Stimulated activated CD4-positive, alpha-beta T cell treated with anti-CD3 and anti-CD28 coated beads, TNF-alpha, amount 100 ng/mL, for 24 hours (primary cell): Measurements from ENCODE around the gene ADGRL3.
"Not testable (repeated sequence)": the region's sequence is repeated elsewhere in the genome, so short reads cannot be mapped to it uniquely, and the experiment has no call there.

Source experiments
- DNase-seq, 3 experiments: peaks; one replicate each; pipeline ENCODE4 v3.0.0-alpha.2; 2020; ENCODE audit warnings: low read depth in 3 of 3

Gene ADGRL3

DNA sequence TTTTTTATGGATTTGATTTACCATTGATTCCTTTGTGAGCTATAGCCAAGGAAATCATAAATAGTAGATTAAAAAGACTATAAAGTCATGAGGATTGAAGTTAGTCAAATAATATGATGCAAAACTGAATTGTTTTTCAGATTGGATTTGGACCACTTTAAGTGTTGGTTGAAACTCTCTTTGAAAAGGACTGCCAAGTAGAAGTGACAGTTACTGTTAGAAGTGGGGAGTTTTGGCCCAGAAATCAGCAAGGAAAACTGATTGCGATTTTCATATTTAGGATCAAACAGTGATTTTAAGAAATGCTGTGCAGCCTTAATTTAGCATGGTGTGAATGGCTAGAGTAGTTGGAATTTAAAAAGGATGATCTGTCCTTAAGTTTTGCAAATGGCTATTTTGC is 4.9 kb downstream of the ADGRL3 start:
- DNase-seq, result no peak

DNA sequence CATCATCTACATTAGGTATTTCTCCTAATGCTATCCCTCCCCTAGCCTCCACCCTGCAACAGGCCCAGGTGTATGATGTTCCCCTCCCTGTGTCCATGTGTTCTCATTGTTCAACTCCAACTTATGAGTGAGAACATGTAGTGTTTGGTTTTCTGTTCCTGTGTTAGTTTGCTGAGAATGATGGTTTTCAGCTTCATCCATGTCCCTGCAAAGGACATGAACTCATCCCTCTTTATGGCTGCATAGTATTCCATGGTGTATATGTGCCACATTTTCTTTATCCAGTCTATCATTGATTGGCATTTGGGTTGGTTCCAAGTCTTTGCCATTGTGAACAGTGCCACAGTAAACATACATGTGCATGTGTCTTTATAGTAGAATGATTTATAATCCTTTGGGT is 7.0 kb downstream of the ADGRL3 start:
- not testable (repeated sequence) for DNase-seq

DNA sequence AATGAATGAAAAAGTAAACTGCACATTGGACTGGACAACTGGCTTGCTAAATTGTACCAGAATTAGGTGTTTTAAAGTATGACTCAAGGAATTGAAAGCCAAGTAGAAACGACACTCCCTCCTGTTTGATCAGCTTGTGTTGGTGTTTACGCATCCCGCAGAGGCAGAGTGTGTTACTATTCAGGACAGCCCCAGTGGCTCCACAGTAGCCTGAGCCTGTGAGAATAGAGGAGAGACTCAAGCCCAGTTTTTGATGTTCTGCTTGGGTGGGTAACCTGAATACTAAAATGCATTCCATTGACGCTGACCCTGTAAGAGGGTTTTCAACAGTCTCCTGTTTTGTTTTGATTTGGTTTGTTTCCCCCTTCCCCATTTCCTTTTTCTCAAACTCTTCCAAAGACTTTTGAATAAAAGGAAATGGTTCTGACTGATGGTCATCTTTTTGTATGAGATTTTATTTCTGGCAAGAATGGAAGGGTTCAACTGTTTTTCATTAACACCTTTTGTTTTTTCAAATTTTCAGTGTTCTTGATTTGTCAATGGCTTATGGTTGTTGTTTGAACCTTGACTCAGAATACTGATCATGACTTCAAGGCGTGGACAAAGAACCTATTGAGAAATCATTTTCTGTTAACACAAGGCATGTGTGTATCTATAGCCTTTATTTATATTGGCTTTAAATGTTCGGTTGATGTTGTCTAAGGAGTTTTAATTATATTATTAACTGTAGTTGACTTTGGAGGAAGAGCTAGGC is 10.2 kb downstream of the ADGRL3 start:
- no peak for DNase-seq

DNA sequence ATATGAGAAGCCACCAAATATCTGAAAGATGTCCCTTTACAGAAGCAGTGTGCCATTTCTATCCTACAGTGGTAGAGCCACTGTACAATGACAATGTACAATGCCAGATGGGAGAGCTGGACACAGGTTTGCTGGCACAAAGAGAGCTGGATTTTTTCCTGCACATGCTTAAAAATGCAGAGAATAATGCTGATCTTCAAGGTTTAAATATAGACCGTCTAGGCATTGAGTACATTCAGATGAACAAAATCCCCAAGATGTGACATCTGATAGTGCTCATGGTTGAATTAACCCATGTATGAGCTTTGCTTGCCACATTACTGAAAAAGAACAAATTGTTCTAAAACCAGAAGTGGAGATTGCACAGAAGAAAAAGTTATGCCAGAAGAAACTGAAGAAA is 11.7 kb downstream of the ADGRL3 start:
- no peak for DNase-seq

DNA sequence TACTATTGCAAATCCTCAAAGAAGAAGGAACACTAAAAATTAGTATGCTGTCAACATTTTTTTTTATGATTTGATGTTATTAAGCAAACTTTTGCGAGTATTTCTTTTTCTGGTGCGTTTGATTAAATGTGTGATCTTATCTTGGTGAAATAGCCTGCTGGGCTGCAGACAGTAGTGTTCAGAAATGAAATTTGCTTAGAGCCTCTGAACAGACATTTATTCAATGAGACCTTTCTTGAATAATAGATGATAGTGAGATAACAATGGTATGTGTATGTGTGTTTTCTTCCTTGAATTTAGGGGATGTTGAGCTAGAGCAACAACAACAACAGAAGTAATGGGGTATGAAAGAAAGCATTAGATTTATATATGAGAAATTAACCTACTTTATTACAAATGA is 12.7 kb downstream of the ADGRL3 start:
- DNase-seq, result no peak

DNA sequence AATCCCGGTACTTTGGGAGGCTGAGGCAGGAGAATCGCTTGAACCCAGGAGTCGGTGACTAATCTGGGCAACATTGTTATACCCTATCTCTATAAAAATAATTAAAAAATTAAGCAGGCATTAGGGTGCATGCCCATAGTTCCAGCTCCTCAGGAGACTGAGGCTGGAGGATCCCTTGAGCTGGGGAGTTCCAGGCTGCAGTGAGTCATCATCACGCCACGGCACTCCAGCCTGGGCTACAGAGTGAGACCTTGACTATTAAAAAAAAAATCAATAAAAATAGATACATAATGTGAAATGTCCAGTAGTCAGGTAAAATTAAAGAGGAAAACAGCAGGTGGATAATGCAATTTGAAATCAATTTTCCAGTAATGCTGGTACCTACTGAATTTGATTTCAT is 14.6 kb downstream of the ADGRL3 start:
- no peak for DNase-seq

DNA sequence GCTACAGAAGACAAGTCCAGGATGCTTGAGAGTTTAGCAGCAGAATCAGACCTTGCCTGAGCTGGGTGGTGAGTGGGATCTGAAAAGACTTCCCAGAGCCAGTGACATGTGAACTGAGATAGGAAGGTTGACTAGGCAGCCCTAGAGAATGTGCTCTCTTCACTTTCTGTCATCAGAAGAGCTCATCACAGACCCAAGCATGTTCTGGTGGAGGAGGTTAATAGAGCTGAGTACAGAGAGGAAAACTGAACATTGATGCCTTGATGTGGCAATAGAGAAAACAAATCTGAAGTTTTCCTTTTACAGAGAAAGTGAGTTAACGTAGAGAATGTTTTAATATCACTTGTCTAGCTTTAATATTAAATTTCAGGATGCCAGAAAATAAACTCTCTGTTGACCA is 17.1 kb downstream of the ADGRL3 start:
- DNase-seq, result no peak

DNA sequence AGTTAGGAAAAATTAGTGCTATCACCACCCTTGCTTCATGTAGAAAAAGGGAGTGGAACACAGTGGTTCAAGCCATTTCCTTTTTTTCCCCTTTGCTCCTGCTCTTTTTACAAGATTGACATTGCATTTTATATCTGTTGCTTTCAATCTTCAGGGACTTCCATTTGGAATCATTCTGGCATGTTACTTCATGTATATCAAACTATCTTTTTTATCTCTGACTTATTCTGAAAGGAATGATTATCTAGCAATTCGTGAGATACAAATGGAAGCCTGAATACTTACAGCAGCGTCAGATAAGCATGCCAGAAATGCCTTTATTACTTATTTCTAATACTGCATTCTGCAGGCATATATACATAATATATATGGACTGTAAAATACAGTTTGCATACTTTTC is 20.4 kb downstream of the ADGRL3 start:
- DNase-seq, result no peak

DNA sequence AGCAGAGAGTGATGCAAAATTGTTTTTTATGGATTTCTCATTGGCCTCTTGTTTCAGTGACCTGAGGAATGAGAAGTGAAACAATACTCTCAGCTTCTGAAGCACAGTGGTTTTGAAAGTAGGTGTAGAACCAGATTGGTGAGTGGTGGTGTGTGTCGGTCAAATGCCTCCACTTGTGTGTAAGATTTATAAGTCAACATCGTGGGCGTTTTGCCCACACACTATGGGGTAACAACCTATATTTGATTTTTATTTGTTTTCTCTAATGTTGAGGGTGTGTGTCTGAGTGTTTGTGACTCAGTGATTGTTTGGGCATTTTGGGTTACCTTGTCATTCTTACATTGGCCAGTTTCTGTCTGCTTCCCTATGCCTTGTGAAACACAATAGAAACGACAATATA is 23.3 kb downstream of the ADGRL3 start:
- DNase-seq, result no peak

DNA sequence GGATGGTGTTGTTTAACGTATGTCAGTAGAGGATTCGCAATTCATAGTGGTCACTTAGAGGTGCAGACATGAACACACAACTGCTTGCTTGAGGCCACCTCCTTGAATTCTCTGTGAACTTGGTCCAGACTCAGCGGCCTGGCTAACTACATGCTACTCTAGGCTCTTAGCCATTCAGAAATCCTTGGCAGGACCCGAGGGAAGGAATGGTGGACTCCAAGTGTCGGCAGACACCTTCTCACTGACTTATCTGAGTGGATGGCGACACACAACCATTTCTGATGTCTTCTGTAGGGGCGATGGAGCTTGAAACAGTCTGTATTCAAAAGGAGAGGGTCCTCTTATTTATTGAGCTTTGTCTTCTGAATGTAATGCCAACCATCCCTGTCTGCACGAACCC is 24.4 kb downstream of the ADGRL3 start:
- no peak for DNase-seq

DNA sequence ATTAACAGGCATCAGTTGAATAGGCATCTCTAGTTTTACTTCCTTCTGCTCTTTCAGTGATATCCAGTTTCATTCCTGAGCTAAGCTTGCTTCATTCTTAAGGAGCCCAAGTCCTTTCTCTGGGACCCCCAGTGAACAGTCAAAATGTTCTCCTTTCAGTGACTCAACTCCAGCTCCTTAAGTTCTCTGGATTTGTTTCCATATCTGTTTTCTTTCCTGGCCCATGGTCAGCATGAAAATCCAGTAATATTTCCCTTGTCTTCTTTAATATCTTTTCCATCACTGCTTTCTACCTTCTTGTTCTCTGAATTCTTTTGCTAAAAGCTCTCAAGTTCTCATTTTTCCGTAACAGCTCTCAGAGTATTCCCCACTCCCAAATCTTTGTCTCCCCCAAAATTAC is 25.5 kb downstream of the ADGRL3 start:
- no peak for DNase-seq

DNA sequence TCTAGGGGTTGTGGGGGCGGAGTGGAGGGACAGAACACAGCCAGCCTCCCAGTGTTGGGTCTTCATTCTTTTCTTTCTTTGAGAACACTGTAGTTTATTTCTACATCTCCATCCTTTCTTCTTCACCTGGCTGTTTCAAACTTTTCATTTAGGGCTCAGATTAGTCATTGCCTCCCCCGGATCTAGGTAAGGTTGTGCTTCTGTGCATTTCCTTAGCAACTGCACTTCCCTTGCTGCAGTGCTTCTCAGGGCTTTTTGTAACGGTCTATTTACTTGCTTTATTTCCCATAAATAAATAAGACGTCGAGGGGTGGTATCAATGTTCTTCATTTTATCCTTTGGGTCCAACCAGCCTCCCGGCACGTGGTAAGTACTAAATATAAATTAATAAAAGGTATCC is 31.3 kb downstream of the ADGRL3 start:
- no peak for DNase-seq

DNA sequence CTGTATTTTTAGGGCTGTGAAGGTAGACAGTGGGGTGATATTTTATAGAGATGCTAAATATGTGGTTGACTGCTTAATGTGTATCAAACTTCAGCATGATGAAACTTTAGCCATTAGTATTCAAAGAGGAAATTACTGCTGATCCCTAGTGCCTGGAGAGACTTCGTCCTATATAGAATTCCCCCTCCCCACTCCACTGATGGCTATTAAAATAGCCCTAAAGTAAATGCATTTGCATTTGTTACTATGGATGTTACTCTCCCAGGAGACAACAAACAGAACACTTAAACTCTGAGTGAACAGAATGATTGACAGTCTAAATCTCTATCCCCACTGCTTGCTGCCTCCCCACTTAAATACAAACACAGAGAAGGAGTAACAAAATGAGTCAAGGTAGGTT is 39.1 kb downstream of the ADGRL3 start:
- no peak for DNase-seq

DNA sequence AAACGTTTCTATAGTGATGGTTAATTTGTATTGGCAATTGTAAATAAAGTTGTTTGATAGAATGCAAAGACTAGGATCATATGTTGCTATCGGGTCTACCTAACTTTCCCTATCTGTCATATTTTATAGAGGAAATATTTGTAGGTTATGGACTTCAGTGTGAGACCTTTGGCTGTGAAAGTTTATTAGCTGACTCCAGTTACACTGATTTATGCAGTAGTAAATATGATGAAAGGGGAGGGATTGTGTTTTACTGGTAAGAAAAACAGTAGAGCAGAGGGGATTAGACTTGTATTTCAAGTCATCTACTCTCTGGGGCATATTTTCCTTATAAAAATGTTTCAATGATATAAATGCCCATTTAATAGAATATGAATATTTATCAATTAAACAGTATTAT is 43.8 kb downstream of the ADGRL3 start:
- DNase-seq, result no peak

DNA sequence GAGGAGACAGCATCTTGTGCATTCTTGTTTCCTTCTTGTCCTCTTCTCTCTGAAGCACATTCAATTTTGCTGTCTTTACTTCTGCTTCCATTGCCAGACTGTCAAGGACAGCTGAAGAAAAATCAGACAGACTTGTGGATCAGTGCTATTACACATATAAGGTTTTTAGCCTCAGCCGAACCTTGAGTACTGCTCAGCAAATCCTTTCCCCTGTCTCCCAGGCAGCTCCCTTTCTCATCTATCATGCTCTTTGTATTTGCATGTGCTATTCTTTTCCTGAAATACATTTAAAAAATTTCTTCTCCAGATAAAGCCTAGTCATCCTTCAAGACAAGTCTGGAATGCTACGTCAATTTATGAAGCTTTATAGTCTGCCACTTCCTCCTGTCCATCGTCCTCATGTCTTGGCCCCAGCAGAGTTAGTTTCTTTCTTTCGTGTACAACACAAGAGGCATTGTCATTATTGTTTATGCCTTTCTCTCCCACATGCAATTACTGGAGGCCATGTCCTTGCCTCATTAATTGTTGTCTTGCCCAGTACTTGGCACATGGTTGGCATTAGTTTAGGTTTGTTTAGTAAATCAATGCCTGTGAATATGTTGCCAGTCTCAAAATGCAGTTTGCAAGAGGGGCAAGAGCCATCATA is 45.1 kb downstream of the ADGRL3 start:
- DNase-seq, result no peak

DNA sequence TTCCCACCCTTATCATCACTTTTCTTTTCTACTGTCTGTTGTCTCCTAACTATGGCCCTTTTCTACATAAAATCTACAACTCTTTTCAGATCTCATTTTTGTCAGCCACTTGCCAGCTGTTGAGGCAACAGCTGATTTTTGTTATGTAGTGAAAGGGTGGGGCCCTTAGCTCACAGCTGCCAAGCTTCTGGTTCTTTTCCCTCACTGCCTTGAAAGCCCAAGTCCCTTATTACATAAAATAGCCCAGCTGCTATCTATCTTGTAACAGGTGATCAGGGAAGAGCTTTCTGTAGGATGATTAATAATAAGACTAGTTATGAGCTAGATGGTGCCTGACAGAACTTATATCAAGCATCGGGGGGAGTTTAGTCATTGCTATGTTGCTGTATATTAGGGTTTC is 45.9 kb downstream of the ADGRL3 start:
- no peak for DNase-seq

DNA sequence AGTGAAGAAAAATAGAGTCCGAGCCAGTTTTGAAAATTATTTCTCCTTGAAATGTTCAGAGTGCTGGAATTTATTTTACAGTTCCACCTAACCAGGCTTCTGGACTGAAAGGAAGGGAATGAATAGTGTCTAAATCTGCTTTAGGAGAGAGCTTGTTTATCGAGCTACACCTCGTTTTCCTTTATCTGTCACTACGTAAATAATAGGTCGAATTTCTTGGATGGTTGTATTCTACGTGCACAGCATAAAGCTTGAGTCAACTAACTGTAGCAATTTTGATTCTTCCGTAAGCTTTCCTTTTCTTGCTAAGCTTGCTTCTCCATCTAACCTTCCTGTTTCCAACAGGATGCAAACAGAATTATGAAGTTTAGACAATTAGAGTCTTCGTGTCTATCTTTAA is 48.6 kb downstream of the ADGRL3 start:
- DNase-seq, result no peak

DNA sequence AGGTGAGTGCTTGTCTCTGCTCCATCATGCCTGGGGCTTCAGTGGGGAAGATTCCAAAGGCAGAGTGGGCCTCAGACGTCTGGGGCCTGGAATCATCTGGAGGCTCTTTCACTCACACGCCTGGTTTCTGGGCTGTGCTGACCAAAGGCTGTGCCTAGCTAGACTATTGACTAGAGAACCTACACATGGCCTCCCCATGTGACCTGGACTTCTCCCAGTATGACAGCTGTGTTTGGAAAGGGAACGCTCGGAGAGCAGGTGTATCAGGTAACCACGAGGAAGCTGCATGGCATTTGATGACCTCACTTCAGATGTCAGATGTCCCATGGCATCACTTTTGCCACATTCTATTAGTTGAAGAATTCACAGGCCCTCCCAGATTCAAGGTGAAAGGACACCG is 51.0 kb downstream of the ADGRL3 start:
- DNase-seq, result no peak

DNA sequence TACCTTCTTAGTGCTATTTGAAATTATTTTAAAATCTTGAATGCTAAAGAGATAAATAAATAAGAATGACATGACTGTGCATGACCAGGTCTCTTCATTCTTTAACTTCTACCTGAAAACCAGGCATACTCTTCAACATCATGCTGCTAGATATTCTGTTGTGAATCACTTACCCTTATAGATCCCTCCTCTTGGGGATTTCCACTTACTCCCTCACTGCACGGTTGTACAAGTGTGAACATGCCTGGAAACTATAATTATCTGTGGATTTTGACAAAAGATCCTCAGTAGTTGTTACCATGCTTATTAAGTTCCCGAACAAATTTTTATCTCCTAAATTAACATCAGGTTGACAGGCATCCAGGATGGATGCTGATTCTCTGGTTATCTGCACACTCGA is 54.3 kb downstream of the ADGRL3 start:
- DNase-seq, result no peak

DNA sequence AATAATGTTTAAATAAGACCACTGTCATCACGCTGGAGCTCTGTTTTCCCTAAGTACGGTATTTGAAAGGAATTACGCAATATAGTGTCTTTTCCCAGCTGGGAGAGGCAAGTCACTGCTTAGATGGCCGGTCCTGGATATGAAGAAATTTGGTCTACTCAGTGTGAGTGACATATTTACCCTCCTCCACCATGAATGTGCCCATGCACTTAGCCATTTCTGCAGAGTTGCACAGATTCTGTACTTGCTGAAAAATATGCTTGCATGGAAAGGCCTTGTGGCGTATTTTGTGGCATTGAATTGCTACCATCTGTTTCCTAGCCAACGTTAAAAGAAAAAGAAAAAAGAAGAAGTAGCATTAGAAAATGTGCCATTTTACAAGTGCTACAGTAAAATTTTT is 73.1 kb downstream of the ADGRL3 start:
- DNase-seq, result no peak

DNA sequence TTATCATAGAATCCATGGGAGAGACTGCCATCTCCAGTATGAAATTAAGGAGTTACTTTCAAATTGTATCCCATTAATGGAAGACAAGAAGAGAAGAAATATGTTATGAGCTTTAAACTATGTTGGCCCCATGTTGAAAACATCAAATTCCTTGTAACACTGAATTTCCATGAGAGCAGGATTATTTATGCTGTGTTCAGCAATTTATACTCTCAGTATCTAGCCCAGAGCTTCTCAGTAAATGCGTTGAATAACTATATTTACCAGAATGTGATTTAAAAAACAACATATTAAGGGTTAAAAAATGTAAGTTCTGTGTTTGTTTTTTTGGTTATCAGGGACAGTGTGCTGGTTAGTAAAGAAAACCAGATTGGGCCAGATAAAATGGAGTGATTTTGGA is 74.2 kb downstream of the ADGRL3 start:
- no peak for DNase-seq

DNA sequence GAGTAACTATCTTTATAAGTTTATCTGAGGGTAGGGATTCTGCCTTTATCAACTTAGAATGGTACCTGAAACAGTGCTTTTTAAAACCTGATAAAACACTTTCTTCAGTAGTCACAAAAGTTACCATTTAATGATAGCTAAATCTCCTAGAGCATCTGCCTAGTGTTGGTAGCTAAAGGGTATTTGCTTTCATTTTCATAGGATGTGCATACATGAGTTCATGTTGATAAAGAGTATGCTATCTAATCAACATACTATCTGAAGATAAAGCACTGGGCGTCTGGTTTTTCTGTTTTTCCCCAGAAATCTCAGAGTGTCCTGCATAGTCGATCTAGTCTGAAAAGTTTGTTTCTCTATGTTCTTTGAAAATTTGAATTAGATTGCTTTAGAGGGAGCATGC is 75.1 kb downstream of the ADGRL3 start:
- no peak for DNase-seq

DNA sequence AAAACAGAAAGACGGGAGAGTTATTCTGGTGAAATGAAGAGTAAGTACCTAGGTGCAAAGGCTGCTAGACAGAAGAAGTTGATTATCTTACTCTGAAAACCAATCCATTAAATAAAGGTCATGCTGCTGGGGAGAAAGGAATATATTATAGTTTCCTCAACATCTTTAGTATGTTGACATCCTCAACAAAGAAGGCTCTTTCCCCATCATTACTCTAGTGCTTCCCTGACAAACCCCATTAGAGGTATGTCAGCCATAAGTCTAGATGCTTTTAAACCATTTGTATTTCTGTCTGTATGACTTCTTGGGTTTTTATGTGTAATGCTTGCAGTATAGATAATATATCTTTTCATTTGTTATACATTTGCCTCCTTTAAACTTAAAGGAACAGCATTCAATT is 75.9 kb downstream of the ADGRL3 start:
- DNase-seq, result no peak
